ENCODE measurements around the gene SPATA31D1. TPM values are rescaled to one million over a fixed set of nuclear protein-coding genes. Genes with fewer than 3 reads are reported as not detected.

Gene SPATA31D1
- total RNA-seq, 2 donors from 2014 or later = not detected

Other genes with a start within 250 kb of the SPATA31D1 start
- not detected for gene SPATA31D4, start 60.3 kb upstream of the SPATA31D1 start, total RNA-seq
- gene SPATA31D3, start 45.3 kb upstream of the SPATA31D1 start, total RNA-seq = not detected